GOT3 (cell line): ENCODE measurements around the gene EYS.

Experiments
- DNase-seq: peaks from one replicate; lab custom pipeline; 2025; ENCODE audit warnings: mixed read lengths; lab: John Stamatoyannopoulos, UW

Gene EYS

GRCh38 chr6:63734923-63735322, 1972.1 kb downstream of the EYS start:
- DNase-seq: no peak

GRCh38 chr6:63732336-63732735, 1974.7 kb downstream of the EYS start:
- no peak for DNase-seq

GRCh38 chr6:63731930-63732329, 1975.1 kb downstream of the EYS start:
- DNase-seq: no peak

GRCh38 chr6:63730311-63730710, 1976.7 kb downstream of the EYS start:
- no peak for DNase-seq

- DNase-seq: no peak
Measured at GRCh38 chr6:63724721-63725120, 1982.3 kb downstream of the EYS start.

- no peak for DNase-seq
Measured at GRCh38 chr6:63721181-63721580, 1985.8 kb downstream of the EYS start.

- DNase-seq: no peak
Measured at GRCh38 chr6:63716169-63716568, 1990.9 kb downstream of the EYS start.

GRCh38 chr6:63714091-63714490, 1992.9 kb downstream of the EYS start:
- DNase-seq: no peak

- DNase-seq: no peak
Measured at GRCh38 chr6:63713332-63713731, 1993.7 kb downstream of the EYS start.

- no peak for DNase-seq
Measured at GRCh38 chr6:63709148-63709547, 1997.9 kb downstream of the EYS start.

- no peak for DNase-seq
Measured at GRCh38 chr6:63708631-63709030, 1998.4 kb downstream of the EYS start.

- no peak for DNase-seq
Measured at GRCh38 chr6:63706630-63707029, 2000.4 kb downstream of the EYS start.

- no peak for DNase-seq
Measured at GRCh38 chr6:63705707-63706106, 2001.3 kb downstream of the EYS start.

GRCh38 chr6:63690221-63690620, 2016.8 kb downstream of the EYS start:
- no peak for DNase-seq

- DNase-seq: no peak
Measured at GRCh38 chr6:63689421-63689820, 2017.6 kb downstream of the EYS start.

GRCh38 chr6:63685446-63686379, 2021.3 kb downstream of the EYS start:
- no peak for DNase-seq

- DNase-seq: no peak
Measured at GRCh38 chr6:63683071-63683603, 2023.9 kb downstream of the EYS start.

- DNase-seq: no peak
Measured at GRCh38 chr6:63677282-63677681, 2029.7 kb downstream of the EYS start.

GRCh38 chr6:63676412-63677114, 2030.5 kb downstream of the EYS start:
- no peak for DNase-seq

- no peak for DNase-seq
Measured at GRCh38 chr6:63675138-63675537, 2031.9 kb downstream of the EYS start.

- DNase-seq: no peak
Measured at GRCh38 chr6:63674635-63675034, 2032.4 kb downstream of the EYS start.

- no peak for DNase-seq
Measured at GRCh38 chr6:63673692-63674091, 2033.3 kb downstream of the EYS start.

GRCh38 chr6:63672582-63673129, 2034.4 kb downstream of the EYS start:
- DNase-seq: no peak
